Ovary (tissue), 9 donors: Measurements from ENCODE around the gene TADA2A. TPM values are rescaled to one million over a fixed set of nuclear protein-coding genes. Genes with fewer than 3 reads are reported as not detected.

ENCODE experiments used
- DNase-seq, 5 donors: peaks; one replicate each; pipeline ENCODE4 v3.0.0-alpha.2; 2019 to 2020
- H3K27ac ChIP-seq, 2 donors: fragments of 200-600 bp; one replicate each; pipeline versions ENCODE4 v1.5.1 to v1.8.0; 2019 to 2022
- H3K27me3 ChIP-seq: fragments of 200-600 bp; one replicate; pipeline ENCODE4 v1.8.0; 2022
- H3K36me3 ChIP-seq: fragments of 200-600 bp; sonication (generic); one replicate; pipeline ENCODE4 v1.5.1; 2019
- H3K4me1 ChIP-seq: one replicate; pipeline ENCODE4 v1.8.1; 2013; ENCODE audit warnings: mild to moderate bottlenecking, moderate library complexity; ENCODE audit not compliant: insufficient read depth
- H3K4me3 ChIP-seq: fragments of 200-600 bp; sonication (generic); one replicate; pipeline ENCODE4 v1.5.1; 2017
- H3K9me3 ChIP-seq, 2 donors: fragments of 200-600 bp in 1 of 2; sonication (generic) in 1 of 2; one replicate each; pipeline versions ENCODE4 v1.5.1 to v1.8.1; 2013 to 2019; ENCODE audit warnings: mild to moderate bottlenecking in 1 of 2, moderate library complexity in 1 of 2
- CTCF ChIP-seq, 3 donors: fragments of 450-650 bp in 2 of 3; fragments of 200-600 bp in 1 of 3; IDR thresholded peaks; one replicate each; pipeline versions ENCODE4 v1.5.1 to v1.8.0; 2016 to 2022; ENCODE audit warnings: antibody characterized with exemption in 3 of 3, mild to moderate bottlenecking in 1 of 3
- EP300 ChIP-seq: sonication (generic); formaldehyde crosslinking; IDR thresholded peaks from one replicate; pipeline ENCODE4 v1.6.1; 2017; ENCODE audit warnings: antibody characterized with exemption
- POLR2A ChIP-seq: fragments of 450-650 bp; IDR thresholded peaks from one replicate; pipeline ENCODE4 v1.6.1; 2017; ENCODE audit warnings: antibody characterized with exemption, mild to moderate bottlenecking, moderate library complexity
- WGBS, 3 donors: extraction: QIAGEN DNeasy Blood & Tissue Kit in 1 of 3; methylation state at CpG; one replicate each; pipeline versions ENCODE4 v1.1.5 to v1.1.7; 2013 to 2017; 5-methylcytosine and 5-hydroxymethylcytosine counted together
- intact Hi-C, 4 donors: fragments of 100-400 bp; cut with DNase I; formaldehyde crosslinking; loops; one replicate each; pipeline versions ENCODE4 v1.11.0 to v1.15.1; 2022 to 2023
- polyA plus RNA-seq, 2 donors: library from polyadenylated mRNA; stranded (reverse); fragments of 200-250 nt in 1 of 2; fragments of 350-450 nt in 1 of 2; fragmentation: Illumina TruSeq in 1 of 2; extraction: RNeasy Lipid Tissue Mini Kit (QIAGEN cat#74804) in 1 of 2; gene quantifications; one replicate each; pipeline ENCODE4 v1.2.3, GENCODE V29; 2013 to 2014
- total RNA-seq, 7 donors: library from RNA; depleted of rRNA in 2 of 7; stranded (reverse); fragments of >200 nt in 2 of 7; fragmentation: NEBNext Ultra II Directional in 3 of 7; extraction: Animal tissue kit (Norgen Biotek cat#: 25700) in 3 of 7; gene quantifications; one replicate each; pipeline versions ENCODE4 v1.1.0 to v1.2.4, GENCODE V29; 2016 to 2023
- donor health status: DM: no; HTN: no; CAD: no; lungs with moderate emphysema.
- donor health status: DM: no; HTN: no; CAD: no.
- donor health status: Bipolar disorder and iron deficiency.
- donor health status: DM: yes; HTN: yes; CAD: no.
- donor health status: DM: no; HTN: no; CAD: no.
- donor health status: DM: yes; HTN: yes; CAD: no.

TADA2A gene
- total and polyA plus RNA-seq, 9 donors, result 9.2 to 33.2 (median 23.1) TPM

- intact Hi-C loops, result no loop called here
- no peaks in the 10 kb centered on the region for H3K9me3 ChIP-seq
- TF ChIP-seq CTCF (IDR thresholded peaks at IDR 0.05), result no peak
- TF ChIP-seq POLR2A, result no peak
- no peak for TF ChIP-seq EP300
- H3K27ac ChIP-seq, result no peak overlapping the region
- H3K4me1 ChIP-seq, result no peaks in the 10 kb centered on the region
- H3K36me3 ChIP-seq, result no peaks in the 10 kb centered on the region
- H3K27me3 ChIP-seq, result no peaks in the 10 kb centered on the region
- H3K4me3 ChIP-seq, result no peak overlapping the region
- no peak for DNase-seq
These were observed 21.2 kb upstream of the TADA2A start for GRCh38 chr17:37385474-37385990.

- no peaks in the 10 kb centered on the region for H3K4me1 ChIP-seq
- H3K36me3 ChIP-seq, result no peaks in the 10 kb centered on the region
- no peak for DNase-seq
- no peak overlapping the region for H3K27ac ChIP-seq
- H3K27me3 ChIP-seq, result no peaks in the 10 kb centered on the region
- no peaks in the 10 kb centered on the region for H3K9me3 ChIP-seq
- 91 to 95% (median 93%) methylated on average over 5 of the region's 5 CpGs for WGBS, 3 donors
- TF ChIP-seq EP300, result no peak
- no peak for TF ChIP-seq POLR2A
- TF ChIP-seq CTCF (IDR thresholded peaks at IDR 0.05), result no peak
- intact Hi-C loops, result no loop called here
- H3K4me3 ChIP-seq, result no peak overlapping the region
These were observed 20.2 kb upstream of the TADA2A start for GRCh38 chr17:37386462-37386861.

- no peak overlapping the region for H3K4me3 ChIP-seq
- WGBS, 3 donors, result 79 to 91% (median 79%) methylated on average over 3 of the region's 3 CpGs
- no peak for DNase-seq
- H3K9me3 ChIP-seq, result no peaks in the 10 kb centered on the region
- no peaks in the 10 kb centered on the region for H3K36me3 ChIP-seq
- no peak overlapping the region for H3K27ac ChIP-seq
- no peak for TF ChIP-seq POLR2A
- no peak for TF ChIP-seq EP300
- TF ChIP-seq CTCF (IDR thresholded peaks at IDR 0.05), result no peak
- no peaks in the 10 kb centered on the region for H3K27me3 ChIP-seq
- H3K4me1 ChIP-seq, result peaks cover 1% of the 10 kb centered on the region
- intact Hi-C loops, result no loop called here
These were observed 18.4 kb upstream of the TADA2A start for GRCh38 chr17:37388266-37388665.

GRCh38 chr17:37389160-37389559, 17.5 kb upstream of the TADA2A start:
- Histone ChIP-seq H3K9me3 (no peaks in the 10 kb centered on the region), H3K27me3 (no peaks in the 10 kb centered on the region), H3K27ac (no peak overlapping the region), H3K4me1 (peaks cover 1% of the 10 kb centered on the region), H3K4me3 (no peak overlapping the region), H3K36me3 (no peaks in the 10 kb centered on the region)
- intact Hi-C loops, result no loop called here
- TF ChIP-seq POLR2A (no peak), CTCF (IDR thresholded peaks at IDR 0.05) (no peak), EP300 (no peak)
- WGBS, 3 donors, result 96 to 98% (median 98%) methylated on average over 4 of the region's 4 CpGs
- no peak for DNase-seq
